Upper lobe of left lung (tissue), 4 donors: Measurements from ENCODE around the gene NOXRED1.

ENCODE experiments used
- EP300 ChIP-seq, 4 donors: sonication (generic); formaldehyde crosslinking; IDR thresholded peaks; one replicate each; pipeline ENCODE4 v1.5.1; 2017; ENCODE audit warnings: antibody characterized with exemption in 4 of 4, control low read depth in 2 of 4
- POLR2A ChIP-seq, 4 donors: fragments of 450-650 bp; IDR thresholded peaks; one replicate each; pipeline ENCODE4 v1.5.1; 2016 to 2017; ENCODE audit warnings: antibody characterized with exemption in 4 of 4, mild to moderate bottlenecking in 2 of 4
- POLR2AphosphoS5 ChIP-seq, 2 donors: sonication (generic); formaldehyde crosslinking; IDR thresholded peaks; one replicate each; pipeline ENCODE4 v1.5.1; 2017; ENCODE audit warnings: antibody characterized with exemption in 2 of 2
- TF ChIP-seq, protein P1 (sequence below), 6 experiments: fragments of 450-650 bp in 4 of 6; fragments of 200-600 bp in 2 of 6; sonication (generic) in 2 of 6; IDR thresholded peaks; one replicate each; pipeline ENCODE4 v1.5.1; 2016 to 2019; ENCODE audit warnings: antibody characterized with exemption in 6 of 6

DNA sequence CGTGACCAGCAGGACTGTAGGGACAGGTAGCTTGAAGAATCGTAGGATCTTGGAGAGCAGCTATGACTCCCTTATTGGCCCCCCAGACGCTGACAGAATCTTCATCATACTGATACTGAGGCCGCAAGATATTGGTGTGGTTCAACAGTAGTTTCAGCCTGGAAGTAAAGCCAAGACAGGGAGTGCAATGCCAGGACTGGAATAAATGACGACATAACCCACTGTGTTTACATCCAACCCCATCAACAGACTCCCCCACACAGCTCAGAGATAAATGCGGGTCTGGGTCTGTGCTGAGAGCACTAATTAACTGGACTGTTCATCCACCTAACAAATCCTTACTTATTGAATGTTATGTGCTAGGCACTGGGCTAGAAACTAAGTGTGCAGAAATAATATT is 16.6 kb downstream of the NOXRED1 start:
- TF ChIP-seq, protein P1, sequence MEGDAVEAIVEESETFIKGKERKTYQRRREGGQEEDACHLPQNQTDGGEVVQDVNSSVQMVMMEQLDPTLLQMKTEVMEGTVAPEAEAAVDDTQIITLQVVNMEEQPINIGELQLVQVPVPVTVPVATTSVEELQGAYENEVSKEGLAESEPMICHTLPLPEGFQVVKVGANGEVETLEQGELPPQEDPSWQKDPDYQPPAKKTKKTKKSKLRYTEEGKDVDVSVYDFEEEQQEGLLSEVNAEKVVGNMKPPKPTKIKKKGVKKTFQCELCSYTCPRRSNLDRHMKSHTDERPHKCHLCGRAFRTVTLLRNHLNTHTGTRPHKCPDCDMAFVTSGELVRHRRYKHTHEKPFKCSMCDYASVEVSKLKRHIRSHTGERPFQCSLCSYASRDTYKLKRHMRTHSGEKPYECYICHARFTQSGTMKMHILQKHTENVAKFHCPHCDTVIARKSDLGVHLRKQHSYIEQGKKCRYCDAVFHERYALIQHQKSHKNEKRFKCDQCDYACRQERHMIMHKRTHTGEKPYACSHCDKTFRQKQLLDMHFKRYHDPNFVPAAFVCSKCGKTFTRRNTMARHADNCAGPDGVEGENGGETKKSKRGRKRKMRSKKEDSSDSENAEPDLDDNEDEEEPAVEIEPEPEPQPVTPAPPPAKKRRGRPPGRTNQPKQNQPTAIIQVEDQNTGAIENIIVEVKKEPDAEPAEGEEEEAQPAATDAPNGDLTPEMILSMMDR (IDR thresholded peaks at IDR 0.05) = no peak
- no peak for TF ChIP-seq POLR2A (IDR thresholded peaks at IDR 0.05)
- no peak for TF ChIP-seq EP300 (IDR thresholded peaks at IDR 0.05)
- no peak for TF ChIP-seq POLR2AphosphoS5 (IDR thresholded peaks at IDR 0.05)
